A673 (cell line): ENCODE results near the gene ZNF641. TPM values are rescaled to one million over a fixed set of nuclear protein-coding genes. Genes with fewer than 3 reads are reported as not detected.
"Not testable (repeated sequence)": the region's sequence is repeated elsewhere in the genome, so short reads cannot be mapped to it uniquely, and the experiment has no call there.

ENCODE experiments used
- BruUV-seq: library from RNA; stranded (reverse); fragments of 400-500 nt; replicated peaks from 2 replicates; lab custom pipeline; 2021; lab: Mats Ljungman, UMichigan
- CTCF ChIA-PET: fragments of 300-600 bp; sonication (Branson Sonifier 250); formaldehyde crosslinking; loops from one replicate; lab custom pipeline; 2022; ENCODE audit warnings: antibody characterized with exemption; lab: Charles Lee
- POLR2A ChIA-PET: fragments of 300-600 bp; sonication (Branson Sonifier 250); formaldehyde crosslinking; loops from one replicate; lab custom pipeline; 2022; ENCODE audit warnings: antibody characterized with exemption; ENCODE audit not compliant: low non-redundant PET; lab: Charles Lee
- DNase-seq: peaks from one replicate; pipeline ENCODE4 v3.0.0-alpha.2; 2015; ENCODE audit warnings: low spot score
- H3K27ac ChIP-seq: fragments of 200-600 bp; sonication (generic); 2 replicates; pipeline ENCODE4 v1.5.1; 2016; ENCODE audit warnings: mixed run types, low read depth, mild to moderate bottlenecking, mixed read lengths, antibody characterized with exemption, low read length; ENCODE audit not compliant: poor library complexity, severe bottlenecking
- H3K27me3 ChIP-seq: fragments of 200-600 bp; sonication (generic); replicated peaks from 2 replicates; pipeline ENCODE4 v1.6.1; 2017; ENCODE audit warnings: mixed run types, low read depth, mild to moderate bottlenecking, mixed read lengths, antibody characterized with exemption, low read length; ENCODE audit not compliant: insufficient read depth, poor library complexity
- H3K36me3 ChIP-seq: fragments of 200-600 bp; sonication (generic); 2 replicates; pipeline ENCODE4 v1.6.1; 2016; ENCODE audit warnings: mixed run types, mild to moderate bottlenecking, mixed read lengths, antibody characterized with exemption, low read length; ENCODE audit not compliant: insufficient read depth, poor library complexity, severe bottlenecking
- H3K4me1 ChIP-seq: fragments of 200-600 bp; sonication (generic); 2 replicates; pipeline ENCODE4 v1.6.1; 2017; ENCODE audit warnings: mixed run types, mild to moderate bottlenecking, mixed read lengths, antibody characterized with exemption, low read length; ENCODE audit not compliant: insufficient read depth, poor library complexity, severe bottlenecking
- H3K4me3 ChIP-seq: fragments of 200-600 bp; sonication (generic); 2 replicates; pipeline ENCODE4 v1.5.1; 2016; ENCODE audit warnings: low read depth, mixed run types, mild to moderate bottlenecking, mixed read lengths, low read length; ENCODE audit not compliant: poor library complexity, severe bottlenecking
- H3K9me3 ChIP-seq: fragments of 200-600 bp; sonication (generic); 2 replicates; pipeline ENCODE4 v1.6.1; 2016; ENCODE audit warnings: mixed run types, low read depth, mild to moderate bottlenecking, mixed read lengths, antibody characterized with exemption, low read length; ENCODE audit not compliant: poor library complexity, severe bottlenecking
- EZH2 ChIP-seq: fragments of 200-600 bp; sonication (generic); IDR thresholded peaks from 2 replicates; pipeline ENCODE4 v1.6.1; 2017; ENCODE audit warnings: borderline replicate concordance, low read depth, mild to moderate bottlenecking, mixed read lengths, antibody characterized with exemption, low read length; ENCODE audit not compliant: poor library complexity, severe bottlenecking
- intact Hi-C: fragments of 100-400 bp; cut with micrococcal nuclease; formaldehyde crosslinking; loops from one replicate; pipeline ENCODE4 v1.10.0; 2022; ENCODE audit not compliant: unreplicated experiment
- total RNA-seq: library from RNA; stranded (reverse); gene quantifications from 2 replicates; pipeline ENCODE4 v1.2.3, GENCODE V29; 2021
- TF ChIP-seq, protein P1 (sequence below): fragments of 300-800, 200-600 bp; sonication (generic); conservative IDR thresholded peaks from 2 replicates; pipeline ENCODE4 v1.5.1; 2017; ENCODE audit warnings: low read depth, mild to moderate bottlenecking, antibody characterized with exemption, low read length, moderate library complexity, mixed read lengths

ZNF641 gene
- total RNA-seq, 1 experiment from 2014 or later, result 9.9 TPM

DNA sequence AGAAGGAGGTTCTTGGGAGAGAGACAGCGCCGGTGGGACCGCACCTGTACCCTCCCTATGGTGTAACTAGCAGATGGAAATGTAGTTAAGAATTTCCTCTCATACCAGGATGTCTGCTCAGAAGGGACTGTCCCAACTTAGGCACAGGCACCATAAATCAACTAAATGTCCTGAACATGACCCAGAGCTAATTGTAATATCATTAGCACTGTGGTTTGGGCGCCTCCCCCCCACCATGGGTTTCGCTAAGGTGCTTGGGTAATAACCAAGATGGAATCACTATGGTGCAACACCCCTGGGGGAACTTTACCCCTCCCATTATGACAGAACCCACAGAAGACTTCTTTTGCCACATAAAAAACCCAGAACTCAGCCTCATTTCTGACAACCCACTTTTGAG, 15.9 kb downstream of the ZNF641 start:
- Histone ChIP-seq H3K36me3 (no peaks in the 10 kb centered on the region), H3K27me3 (no peaks in the 10 kb centered on the region), H3K27ac (no peak overlapping the region), H3K9me3 (no peaks in the 10 kb centered on the region), H3K4me3 (no peak overlapping the region), H3K4me1 (no peaks in the 10 kb centered on the region)
- intact Hi-C loops, result no loop called here
- no peak for TF ChIP-seq EZH2
- TF ChIP-seq, protein P1, sequence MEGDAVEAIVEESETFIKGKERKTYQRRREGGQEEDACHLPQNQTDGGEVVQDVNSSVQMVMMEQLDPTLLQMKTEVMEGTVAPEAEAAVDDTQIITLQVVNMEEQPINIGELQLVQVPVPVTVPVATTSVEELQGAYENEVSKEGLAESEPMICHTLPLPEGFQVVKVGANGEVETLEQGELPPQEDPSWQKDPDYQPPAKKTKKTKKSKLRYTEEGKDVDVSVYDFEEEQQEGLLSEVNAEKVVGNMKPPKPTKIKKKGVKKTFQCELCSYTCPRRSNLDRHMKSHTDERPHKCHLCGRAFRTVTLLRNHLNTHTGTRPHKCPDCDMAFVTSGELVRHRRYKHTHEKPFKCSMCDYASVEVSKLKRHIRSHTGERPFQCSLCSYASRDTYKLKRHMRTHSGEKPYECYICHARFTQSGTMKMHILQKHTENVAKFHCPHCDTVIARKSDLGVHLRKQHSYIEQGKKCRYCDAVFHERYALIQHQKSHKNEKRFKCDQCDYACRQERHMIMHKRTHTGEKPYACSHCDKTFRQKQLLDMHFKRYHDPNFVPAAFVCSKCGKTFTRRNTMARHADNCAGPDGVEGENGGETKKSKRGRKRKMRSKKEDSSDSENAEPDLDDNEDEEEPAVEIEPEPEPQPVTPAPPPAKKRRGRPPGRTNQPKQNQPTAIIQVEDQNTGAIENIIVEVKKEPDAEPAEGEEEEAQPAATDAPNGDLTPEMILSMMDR, result no peak
- BruUV-seq, result no TSS peak
- DNase-seq, result no peak
- ChIA-PET POLR2A (no interaction called here), CTCF (no interaction called here)

GRCh38 chr12:48333680-48334079, 17.0 kb downstream of the ZNF641 start:
- H3K36me3 ChIP-seq, H3K9me3 ChIP-seq, H3K27me3 ChIP-seq, H3K4me3 ChIP-seq, H3K27ac ChIP-seq, CTCF ChIA-PET, intact Hi-C loops, DNase-seq, POLR2A ChIA-PET, H3K4me1 ChIP-seq, BruUV-seq: not testable (repeated sequence)

- H3K36me3 ChIP-seq, result no peaks in the 10 kb centered on the region
- no peaks in the 10 kb centered on the region for H3K27me3 ChIP-seq
- ChIA-PET POLR2A (no interaction called here), CTCF (no interaction called here)
- DNase-seq, result no peak
- no peaks in the 10 kb centered on the region for H3K4me1 ChIP-seq
- intact Hi-C loops, result no loop called here
- no peak overlapping the region for H3K27ac ChIP-seq
- no peak overlapping the region for H3K4me3 ChIP-seq
- no peak for TF ChIP-seq EZH2
- TF ChIP-seq, protein P1, result no peak
- no TSS peak for BruUV-seq
- no peaks in the 10 kb centered on the region for H3K9me3 ChIP-seq
These were observed 19.3 kb downstream of the ZNF641 start for GRCh38 chr12:48331399-48331798.

- intact Hi-C loops, result no loop called here
- ChIA-PET POLR2A (no interaction called here), CTCF (no interaction called here)
- Histone ChIP-seq H3K36me3 (no peaks in the 10 kb centered on the region), H3K27me3 (no peaks in the 10 kb centered on the region), H3K9me3 (no peaks in the 10 kb centered on the region), H3K27ac (no peak overlapping the region), H3K4me3 (no peak overlapping the region), H3K4me1 (no peaks in the 10 kb centered on the region)
- BruUV-seq, result no TSS peak
- DNase-seq, result no peak
- TF ChIP-seq, protein P1, result no peak
- no peak for TF ChIP-seq EZH2
These were observed 21.4 kb downstream of the ZNF641 start for GRCh38 chr12:48329199-48329939.
